Activated naive CD4-positive, alpha-beta T cell treated with anti-CD3 and anti-CD28 coated beads, Interleukin-2, amount 50 U/mL, for 72 hours (primary cell): Measurements from ENCODE around the gene DHRS13. TPM values are rescaled to one million over a fixed set of nuclear protein-coding genes. Genes with fewer than 3 reads are reported as not detected.
"Not testable (repeated sequence)": the region's sequence is repeated elsewhere in the genome, so short reads cannot be mapped to it uniquely, and the experiment has no call there.

Source experiments
- ATAC-seq, 2 donors: fragments of 150-1000 bp; cut with Tn5 transposase; 2 replicates each; pipeline ENCODE4 v1.10.0; 2021; ENCODE audit warnings: mild to moderate bottlenecking in 2 of 2, moderate library complexity in 2 of 2
- DNase-seq, 2 donors: peaks; one replicate each; pipeline ENCODE4 v3.0.0; 2021 to 2022; ENCODE audit warnings: low spot score in 2 of 2
- H3K27ac Mint-ChIP-seq, 2 donors: one replicate each; pipeline ENCODE4 v1.8.0; 2022; ENCODE audit warnings: mild to moderate bottlenecking in 2 of 2, mixed read lengths in 2 of 2
- H3K36me3 Mint-ChIP-seq, 2 donors: one replicate each; pipeline ENCODE4 v1.8.0; 2022; ENCODE audit warnings: mixed read lengths in 2 of 2
- H3K9me3 Mint-ChIP-seq, 2 donors: one replicate each; pipeline ENCODE4 v1.8.0; 2022; ENCODE audit warnings: mixed read lengths in 2 of 2
- total RNA-seq, 2 donors: library from RNA; stranded (reverse); gene quantifications; one replicate each; pipeline ENCODE4 v1.2.3, GENCODE V29; 2022

DHRS13 gene
- total RNA-seq, 2 donors from 2014 or later, result 33.8 to 36.5 TPM

DNA sequence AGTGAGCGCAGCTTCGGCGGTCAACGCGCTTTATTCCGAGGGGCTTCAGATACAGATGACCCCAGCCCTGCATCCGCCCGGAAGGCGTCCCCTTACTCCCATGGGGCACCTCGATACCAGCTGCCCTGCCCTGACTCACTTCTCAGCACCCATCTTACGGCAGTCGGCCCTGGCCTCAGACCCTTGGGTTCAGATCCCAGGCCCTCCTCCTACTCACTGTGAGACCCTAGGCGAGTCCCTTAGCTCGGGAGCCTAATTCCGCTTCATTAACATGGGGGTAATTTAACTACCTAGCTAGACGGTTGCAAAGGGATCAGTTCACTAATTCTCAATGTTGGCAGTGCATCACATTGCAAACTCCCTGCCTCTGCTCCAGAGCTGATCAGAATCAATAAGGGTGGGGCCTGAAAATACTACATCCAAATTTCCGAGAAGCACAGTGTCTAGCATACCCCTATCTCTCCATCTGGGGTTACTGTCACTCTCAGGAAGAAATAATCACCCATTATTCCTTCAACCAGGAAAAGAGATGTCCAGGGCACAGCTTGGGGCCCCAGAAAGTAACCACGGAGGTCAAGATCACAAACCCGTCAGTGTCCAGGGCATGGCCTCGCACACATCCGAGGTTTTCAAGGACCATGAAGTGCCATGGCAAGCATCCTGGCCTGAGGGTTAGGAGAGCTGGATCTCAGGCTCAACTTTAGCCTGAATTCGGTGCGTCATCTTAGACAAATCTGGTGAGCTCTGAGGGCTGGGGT, 4.9 kb downstream of the DHRS13 start:
- ATAC-seq (peak in 1 of 2 donors; percentile 9), DNase-seq (no peak)
- H3K9me3 Mint-ChIP-seq, result peaks cover 0 to 5% of the 10 kb centered on the region in 2 donors
- H3K27ac Mint-ChIP-seq, result peak overlapping the region; percentile 90 to 95
- peaks cover 24 to 55% of the 10 kb centered on the region in 2 donors for H3K36me3 Mint-ChIP-seq

GRCh38 chr17:28896884-28897768, 5.8 kb downstream of the DHRS13 start, which contains the start of gene FLOT2:
TSS of gene FLOT2 (minus strand) at chr17:28897733. CDS start at chr17:28897574, 159 bp downstream.
- peak; percentile 71 to 72 for ATAC-seq

DNA sequence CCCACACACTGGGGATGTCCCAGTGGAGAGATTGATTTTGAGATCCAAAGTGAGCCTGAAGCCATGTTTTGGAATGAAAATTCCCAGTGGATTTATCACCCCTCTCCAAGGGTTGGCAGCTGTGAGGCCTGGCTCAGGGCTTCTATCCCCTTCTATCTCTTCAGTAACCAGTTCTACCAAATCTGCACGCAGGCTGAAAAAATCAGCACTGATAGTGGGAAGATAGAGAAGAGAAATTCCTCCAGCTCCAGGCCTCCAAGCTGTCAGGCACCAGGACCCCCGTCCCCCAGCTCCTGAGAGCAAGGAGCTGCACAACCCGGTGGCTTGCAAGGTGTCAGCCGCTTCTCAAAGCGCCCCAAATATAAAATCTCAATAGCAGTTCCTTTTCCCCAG, 6.4 kb downstream of the DHRS13 start:
- H3K27ac Mint-ChIP-seq, result peak overlapping the region; percentile 90 to 95
- DNase-seq (no peak), ATAC-seq (no peak)
- H3K36me3 Mint-ChIP-seq, result peaks cover 19 to 57% of the 10 kb centered on the region in 2 donors
- H3K9me3 Mint-ChIP-seq, result peaks cover 0 to 5% of the 10 kb centered on the region in 2 donors

More at GRCh38 chr17:28896884-28897768, 5.8 kb downstream of the DHRS13 start, which contains the start of gene FLOT2:
- DNase-seq, result peak; percentile 60 to 82
- peak within 1 kb of the TSS; percentile 90 to 95 for H3K27ac Mint-ChIP-seq
- H3K36me3 Mint-ChIP-seq, result peaks cover 21 to 57% of the 10 kb centered on the region in 2 donors
- H3K9me3 Mint-ChIP-seq, result peaks cover 0 to 5% of the 10 kb centered on the region in 2 donors

- ATAC-seq (no peak), DNase-seq (no peak)
- Mint-ChIP-seq H3K27ac (peak overlapping the region; percentile 90 to 95), H3K36me3 (peaks cover 20 to 61% of the 10 kb centered on the region in 2 donors), H3K9me3 (peaks cover 0 to 5% of the 10 kb centered on the region in 2 donors)
These were observed 7.0 kb downstream of the DHRS13 start for GRCh38 chr17:28895794-28896447.

DNA sequence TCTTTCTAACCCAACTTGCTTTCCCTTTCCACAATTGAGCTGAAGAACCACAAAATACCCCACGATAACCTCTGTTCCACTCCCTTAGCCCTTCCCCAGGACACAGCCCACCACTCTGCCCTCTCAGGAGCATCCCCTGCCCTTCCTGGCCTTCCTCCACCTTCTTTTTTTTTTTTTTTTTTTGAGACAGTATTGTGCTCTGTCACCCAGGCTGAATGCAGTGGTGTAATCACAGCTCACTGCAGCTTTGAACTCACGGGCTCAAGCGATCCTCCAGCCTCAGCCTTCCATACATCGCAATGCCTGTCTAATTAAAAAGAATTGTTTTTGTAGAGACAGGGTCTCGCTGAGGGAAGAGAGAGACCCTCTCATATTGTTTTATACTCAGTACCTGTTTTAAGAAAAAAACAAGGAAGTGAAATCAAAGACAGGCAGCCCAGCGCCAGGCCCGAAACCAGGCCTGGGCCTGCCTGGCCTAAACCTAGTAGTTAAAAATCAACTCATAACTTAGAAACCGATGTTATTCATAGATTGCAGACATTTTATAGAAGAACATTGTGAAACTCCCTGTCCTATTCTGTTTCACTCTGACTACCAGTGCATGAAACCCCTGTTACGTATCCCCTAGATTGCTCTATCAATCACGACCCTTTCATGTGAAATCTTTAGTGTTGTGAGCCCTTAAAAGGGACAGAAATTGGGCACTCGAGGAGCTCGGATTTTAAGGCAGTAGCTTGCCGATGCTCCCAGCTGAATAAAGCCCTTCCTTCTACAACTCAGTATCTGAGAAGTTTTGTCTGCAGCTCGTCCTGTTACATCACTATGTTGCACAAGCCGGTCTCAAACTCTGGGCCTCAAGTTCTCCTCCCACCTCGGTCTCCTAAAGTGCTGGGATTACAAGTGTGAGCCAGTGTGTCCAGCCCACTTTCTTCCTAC, 9.4 kb downstream of the DHRS13 start:
- ATAC-seq (peak; percentile 35), DNase-seq (peak in 1 of 2 donors; percentile 42)
- peaks cover 14 to 51% of the 10 kb centered on the region in 2 donors for H3K36me3 Mint-ChIP-seq
- not testable (repeated sequence) for H3K9me3 Mint-ChIP-seq
- peak overlapping the region; percentile 100 for H3K27ac Mint-ChIP-seq

DNA sequence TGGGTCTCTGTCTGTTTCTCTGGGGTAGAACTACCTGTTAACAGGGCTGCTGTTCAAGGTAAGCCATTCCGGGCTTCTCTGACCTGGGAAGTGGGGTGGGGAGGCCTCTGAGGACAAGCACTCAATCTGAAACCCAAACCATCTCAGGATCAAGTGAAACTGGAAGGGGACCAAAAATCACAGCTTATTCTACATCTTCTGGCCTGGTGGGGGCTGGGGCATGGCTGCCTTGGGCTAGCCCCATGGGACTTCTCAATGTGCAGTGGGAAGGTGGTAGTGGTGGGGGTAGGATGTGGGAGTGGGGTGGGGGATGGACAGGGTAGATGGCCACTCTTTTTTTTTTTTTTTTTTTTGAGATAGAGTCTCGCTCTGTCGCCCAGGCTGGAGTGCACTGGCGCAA, 10.9 kb downstream of the DHRS13 start:
- DNase-seq (no peak), ATAC-seq (no peak)
- Mint-ChIP-seq H3K36me3 (peaks cover 10 to 43% of the 10 kb centered on the region in 2 donors), H3K9me3 (no peaks in the 10 kb centered on the region), H3K27ac (peak overlapping the region; percentile 90 to 100)

GRCh38 chr17:28891201-28891600, 11.7 kb downstream of the DHRS13 start:
- Mint-ChIP-seq H3K27ac (peak overlapping the region; percentile 90 to 100), H3K36me3 (peaks cover 10 to 35% of the 10 kb centered on the region in 2 donors), H3K9me3 (no peaks in the 10 kb centered on the region)
- DNase-seq (no peak), ATAC-seq (no peak)

DNA sequence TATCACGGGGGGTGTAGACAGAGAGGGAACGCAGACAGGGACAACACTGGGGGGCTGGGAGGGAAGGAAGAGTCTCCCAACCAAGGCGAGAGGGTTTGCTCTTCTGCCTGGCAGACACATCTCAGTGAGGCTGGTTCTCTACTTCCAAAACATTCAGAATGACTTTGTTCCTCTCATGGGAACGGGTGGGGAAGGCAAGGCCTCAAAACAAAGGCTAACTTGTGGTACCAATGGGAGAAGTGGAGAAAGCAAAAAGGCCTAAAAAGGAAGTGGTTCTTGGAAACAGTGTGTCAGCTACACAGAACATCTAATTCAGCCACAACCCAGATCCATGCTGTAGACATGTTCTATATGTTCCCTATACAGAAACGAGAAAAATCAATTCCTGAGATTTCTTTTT, 12.9 kb downstream of the DHRS13 start:
- ATAC-seq, result peak in 1 of 2 donors; percentile 8
- H3K27ac Mint-ChIP-seq, result peak overlapping the region in 1 of 2 donors; percentile 100
- peaks cover 10 to 25% of the 10 kb centered on the region in 2 donors for H3K36me3 Mint-ChIP-seq
- DNase-seq, result no peak
- H3K9me3 Mint-ChIP-seq, result no peaks in the 10 kb centered on the region

GRCh38 chr17:28888832-28889231, 14.0 kb downstream of the DHRS13 start:
- H3K36me3 Mint-ChIP-seq, result peaks cover 10 to 25% of the 10 kb centered on the region in 2 donors
- H3K27ac Mint-ChIP-seq, result no peak overlapping the region
- no peaks in the 10 kb centered on the region for H3K9me3 Mint-ChIP-seq
- ATAC-seq (no peak), DNase-seq (no peak)

GRCh38 chr17:28887871-28888471, 14.9 kb downstream of the DHRS13 start:
- DNase-seq, result no peak
- H3K36me3 Mint-ChIP-seq, result peaks cover 7 to 19% of the 10 kb centered on the region in 2 donors
- no peaks in the 10 kb centered on the region for H3K9me3 Mint-ChIP-seq
- no peak for ATAC-seq
- H3K27ac Mint-ChIP-seq, result no peak overlapping the region

GRCh38 chr17:28885951-28886350, 16.9 kb downstream of the DHRS13 start:
- no peaks in the 10 kb centered on the region for H3K9me3 Mint-ChIP-seq
- DNase-seq, result no peak

GRCh38 chr17:28885363-28885762, 17.5 kb downstream of the DHRS13 start:
- Mint-ChIP-seq H3K27ac (peak overlapping the region; percentile 12 to 55), H3K9me3 (no peaks in the 10 kb centered on the region), H3K36me3 (peaks cover 0 to under 1% of the 10 kb centered on the region in 2 donors)
- ATAC-seq (no peak), DNase-seq (no peak)

More at GRCh38 chr17:28885951-28886350, 16.9 kb downstream of the DHRS13 start:
- no peak for ATAC-seq
- Mint-ChIP-seq H3K27ac (peak overlapping the region in 1 of 2 donors; percentile 17), H3K36me3 (peaks cover 0 to 3% of the 10 kb centered on the region in 2 donors)

- H3K27ac Mint-ChIP-seq, result peak overlapping the region in 1 of 2 donors; percentile 12
- peaks cover 0 to 7% of the 10 kb centered on the region in 2 donors for H3K36me3 Mint-ChIP-seq
- H3K9me3 Mint-ChIP-seq, result no peaks in the 10 kb centered on the region
- ATAC-seq (no peak), DNase-seq (no peak)
These were observed 18.7 kb downstream of the DHRS13 start for GRCh38 chr17:28883967-28884702.

GRCh38 chr17:28882154-28882895, 20.6 kb downstream of the DHRS13 start:
- Mint-ChIP-seq H3K27ac (peak overlapping the region in 1 of 2 donors; percentile 62), H3K36me3 (peaks cover 0 to 7% of the 10 kb centered on the region in 2 donors), H3K9me3 (no peaks in the 10 kb centered on the region)
- ATAC-seq, result no peak
- DNase-seq, result no peak
